LNCAP (cell line): Measurements from ENCODE around the gene DAAM1.

Experiments used
- TF ChIP-seq, protein P1 (sequence below): fragments of 450-650 bp; IDR thresholded peaks from 2 replicates; pipeline ENCODE4 v1.5.1; 2017; ENCODE audit warnings: mild to moderate bottlenecking

The DAAM1 gene

DNA sequence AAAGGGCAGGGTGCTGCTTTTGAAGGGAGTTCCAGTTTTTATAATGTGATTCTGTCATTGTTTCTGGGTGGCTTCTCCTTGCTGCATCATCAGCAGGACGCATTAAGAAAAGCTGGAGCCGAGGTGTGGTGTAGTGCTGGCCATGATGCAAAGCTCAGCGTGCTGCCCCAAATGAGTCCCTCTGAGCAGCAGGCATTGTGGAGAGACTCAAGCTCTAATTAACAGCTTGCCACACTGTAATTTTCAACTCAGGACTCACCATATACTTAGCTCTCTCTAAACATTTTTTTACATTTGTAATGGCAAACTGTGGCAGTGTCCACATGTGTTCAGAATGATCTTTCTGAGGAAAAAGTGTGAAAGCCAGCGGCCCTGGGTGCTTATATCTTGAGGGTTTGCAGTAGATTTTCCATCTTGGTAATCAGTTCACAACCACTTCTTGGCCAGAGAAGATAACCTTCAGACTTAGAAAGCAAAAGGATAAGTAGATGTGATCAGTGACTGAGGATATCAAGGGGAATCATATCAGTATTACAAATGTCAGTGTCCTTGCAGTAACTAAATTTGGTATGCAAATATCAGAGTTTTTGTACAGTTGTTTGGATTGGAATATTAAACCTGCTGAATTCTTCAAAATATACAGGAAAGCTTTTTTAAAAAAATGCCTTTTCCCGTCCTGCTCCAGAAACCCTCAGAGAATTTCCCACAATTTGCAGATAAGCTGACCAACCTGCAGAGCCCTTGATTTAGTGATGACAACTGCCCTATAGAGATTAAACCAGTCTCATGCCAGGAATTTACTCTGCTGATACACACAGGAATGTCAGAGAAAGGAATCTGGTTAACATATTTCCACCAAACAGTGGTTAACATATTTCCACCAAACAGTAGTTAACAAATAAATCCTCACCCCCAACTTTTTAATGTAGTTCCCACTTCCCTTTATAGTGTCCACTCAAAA lies 63.6 kb downstream of the DAAM1 start:
- TF ChIP-seq, protein P1, sequence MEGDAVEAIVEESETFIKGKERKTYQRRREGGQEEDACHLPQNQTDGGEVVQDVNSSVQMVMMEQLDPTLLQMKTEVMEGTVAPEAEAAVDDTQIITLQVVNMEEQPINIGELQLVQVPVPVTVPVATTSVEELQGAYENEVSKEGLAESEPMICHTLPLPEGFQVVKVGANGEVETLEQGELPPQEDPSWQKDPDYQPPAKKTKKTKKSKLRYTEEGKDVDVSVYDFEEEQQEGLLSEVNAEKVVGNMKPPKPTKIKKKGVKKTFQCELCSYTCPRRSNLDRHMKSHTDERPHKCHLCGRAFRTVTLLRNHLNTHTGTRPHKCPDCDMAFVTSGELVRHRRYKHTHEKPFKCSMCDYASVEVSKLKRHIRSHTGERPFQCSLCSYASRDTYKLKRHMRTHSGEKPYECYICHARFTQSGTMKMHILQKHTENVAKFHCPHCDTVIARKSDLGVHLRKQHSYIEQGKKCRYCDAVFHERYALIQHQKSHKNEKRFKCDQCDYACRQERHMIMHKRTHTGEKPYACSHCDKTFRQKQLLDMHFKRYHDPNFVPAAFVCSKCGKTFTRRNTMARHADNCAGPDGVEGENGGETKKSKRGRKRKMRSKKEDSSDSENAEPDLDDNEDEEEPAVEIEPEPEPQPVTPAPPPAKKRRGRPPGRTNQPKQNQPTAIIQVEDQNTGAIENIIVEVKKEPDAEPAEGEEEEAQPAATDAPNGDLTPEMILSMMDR = no peak

DNA sequence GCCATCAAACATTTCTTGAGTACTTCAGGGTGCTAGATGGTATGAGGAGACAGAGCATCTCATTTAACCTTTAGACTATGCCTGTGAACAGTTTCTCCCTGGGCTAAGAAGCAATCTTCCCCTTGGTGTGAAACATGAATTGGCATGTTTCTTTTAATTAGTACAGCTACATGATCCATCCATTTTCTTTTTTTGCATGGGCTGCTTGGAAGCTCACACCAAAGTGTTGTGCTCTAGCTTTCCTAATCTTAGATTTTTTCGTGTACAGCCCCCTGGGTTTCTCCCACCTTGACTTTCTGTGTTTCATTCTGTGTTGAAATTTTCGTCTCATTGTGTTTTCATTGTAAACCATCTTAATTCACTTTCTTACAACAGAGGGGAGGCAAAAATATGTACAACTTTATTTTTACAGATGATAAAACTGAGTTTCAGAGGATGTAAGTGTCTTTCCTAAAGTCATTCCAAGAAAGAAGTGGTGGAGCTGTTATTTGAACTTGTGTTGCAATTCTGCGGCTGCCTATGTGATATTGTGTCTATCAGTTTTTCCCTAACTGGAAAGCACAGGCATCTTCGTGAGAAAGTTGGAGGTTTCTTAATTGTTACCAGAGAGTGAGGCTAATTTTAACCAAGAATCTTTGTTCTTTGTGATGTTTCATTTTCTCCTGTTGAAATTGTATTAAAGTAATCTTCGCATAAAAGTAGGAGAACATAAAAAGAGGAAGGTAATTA lies 64.5 kb downstream of the DAAM1 start:
- TF ChIP-seq, protein P1 = no peak

GRCh38 chr14:59253527-59253926 lies 65.1 kb downstream of the DAAM1 start:
- TF ChIP-seq, protein P1 = no peak

- TF ChIP-seq, protein P1 = no peak
These were observed 65.9 kb downstream of the DAAM1 start for GRCh38 chr14:59254146-59254910.

DNA sequence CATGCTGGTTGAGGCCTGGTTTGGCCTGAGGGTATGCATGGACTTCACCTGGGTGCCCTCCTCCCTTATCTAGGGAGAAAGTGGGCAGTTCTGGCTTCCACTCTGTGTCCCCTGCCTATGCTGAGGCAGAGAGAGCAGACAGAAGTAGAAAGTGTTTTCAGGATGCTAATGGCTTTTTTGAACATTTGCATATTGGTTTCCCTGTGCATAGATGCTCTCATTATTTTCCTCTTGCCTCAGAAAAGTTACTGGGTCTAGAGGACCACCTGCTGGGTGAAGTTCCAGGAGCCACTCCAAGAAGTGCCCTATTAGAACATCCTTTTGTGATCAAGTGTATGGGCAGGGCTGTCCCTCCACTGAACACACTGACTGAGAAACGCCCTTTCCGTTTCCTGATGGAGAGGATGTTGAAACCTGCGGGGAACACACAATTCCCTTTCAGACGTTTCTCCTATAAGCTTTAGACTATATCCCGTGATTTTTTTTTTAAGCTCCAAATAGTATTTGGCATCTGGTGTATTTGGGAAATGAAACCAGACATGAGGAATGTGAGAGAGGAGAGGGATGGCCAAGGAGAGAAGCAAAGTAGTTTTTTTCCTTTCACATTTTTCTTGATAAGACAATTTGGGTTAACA lies 66.6 kb downstream of the DAAM1 start:
- TF ChIP-seq, protein P1 = no peak

DNA sequence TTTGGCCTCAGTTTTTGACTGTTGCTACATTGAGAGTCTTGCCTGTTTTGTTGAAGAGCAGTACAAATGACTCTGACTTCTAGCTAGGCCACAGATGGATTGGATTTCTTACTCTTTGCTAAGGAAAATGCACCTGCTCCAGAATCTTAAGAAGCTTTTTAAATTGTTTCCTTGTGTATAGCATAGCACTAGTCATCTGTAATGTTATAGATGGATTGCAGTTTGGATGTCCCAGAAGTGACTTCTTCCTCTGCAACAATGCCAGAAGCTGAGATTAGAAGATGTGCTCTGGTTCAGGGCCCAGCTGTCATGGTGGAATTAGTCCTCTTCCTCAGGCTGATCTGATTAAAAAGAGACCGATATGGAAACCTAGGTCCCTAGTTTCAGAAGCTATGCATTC lies 67.9 kb downstream of the DAAM1 start:
- TF ChIP-seq, protein P1 = no peak

GRCh38 chr14:59261334-59261733 lies 72.9 kb downstream of the DAAM1 start:
- TF ChIP-seq, protein P1 = no peak
